Activated CD8-positive, alpha-beta memory T cell treated with anti-CD3 and anti-CD28 coated beads, Interleukin-2, amount 50 U/mL, for 1 hour (primary cell): ENCODE measurements around the gene LRRK2.
"Not testable (repeated sequence)": the region's sequence is repeated elsewhere in the genome, so short reads cannot be mapped to it uniquely, and the experiment has no call there.

Experiments used
- DNase-seq: peaks from one replicate; pipeline ENCODE4 v3.0.0-alpha.2; 2020; ENCODE audit errors: extremely low read depth

The LRRK2 gene

GRCh38 chr12:40315375-40315774, 90.6 kb downstream of the LRRK2 start:
- DNase-seq, result no peak

- DNase-seq, result no peak
Observed at GRCh38 chr12:40324261-40324660, 99.5 kb downstream of the LRRK2 start.

- DNase-seq, result no peak
Observed at GRCh38 chr12:40325349-40325960, 100.7 kb downstream of the LRRK2 start.

GRCh38 chr12:40327535-40327934, 102.7 kb downstream of the LRRK2 start:
- no peak for DNase-seq

GRCh38 chr12:40330180-40330579, 105.4 kb downstream of the LRRK2 start:
- no peak for DNase-seq

- DNase-seq, result no peak
Observed at GRCh38 chr12:40331886-40332285, 107.1 kb downstream of the LRRK2 start.

- DNase-seq, result no peak
Observed at GRCh38 chr12:40335991-40336390, 111.2 kb downstream of the LRRK2 start.

GRCh38 chr12:40336573-40337199, 111.9 kb downstream of the LRRK2 start:
- DNase-seq, result no peak

GRCh38 chr12:40338071-40338470, 113.3 kb downstream of the LRRK2 start:
- no peak for DNase-seq

GRCh38 chr12:40338621-40339020, 113.8 kb downstream of the LRRK2 start:
- no peak for DNase-seq

GRCh38 chr12:40342010-40342409, 117.2 kb downstream of the LRRK2 start:
- DNase-seq, result no peak

GRCh38 chr12:40343124-40343523, 118.3 kb downstream of the LRRK2 start:
- DNase-seq, result no peak

- no peak for DNase-seq
Observed at GRCh38 chr12:40344312-40344711, 119.5 kb downstream of the LRRK2 start.

- no peak for DNase-seq
Observed at GRCh38 chr12:40351976-40352375, 127.2 kb downstream of the LRRK2 start.

- DNase-seq, result no peak
Observed at GRCh38 chr12:40375076-40375475, 150.3 kb downstream of the LRRK2 start.

- DNase-seq, result no peak
Observed at GRCh38 chr12:40376533-40377267, 151.9 kb downstream of the LRRK2 start.

- DNase-seq, result no peak
Observed at GRCh38 chr12:40378691-40379090, 153.9 kb downstream of the LRRK2 start.

GRCh38 chr12:40382217-40382616, 157.4 kb downstream of the LRRK2 start:
- no peak for DNase-seq

- DNase-seq, result not testable (repeated sequence)
Observed at GRCh38 chr12:40387279-40387678, 162.5 kb downstream of the LRRK2 start.

GRCh38 chr12:40390980-40391379, 166.2 kb downstream of the LRRK2 start:
- no peak for DNase-seq

- DNase-seq, result no peak
Observed at GRCh38 chr12:40393026-40393425, 168.2 kb downstream of the LRRK2 start.

GRCh38 chr12:40399656-40400055, 174.9 kb downstream of the LRRK2 start:
- DNase-seq, result no peak

- no peak for DNase-seq
Observed at GRCh38 chr12:40405419-40405818, 180.6 kb downstream of the LRRK2 start.
